ENCODE data around the gene XPOT. TPM values are rescaled to one million over a fixed set of nuclear protein-coding genes. Genes with fewer than 3 reads are reported as not detected.
"Not testable (repeated sequence)": the region's sequence is repeated elsewhere in the genome, so short reads cannot be mapped to it uniquely, and the experiment has no call there.

The XPOT gene, protein sequence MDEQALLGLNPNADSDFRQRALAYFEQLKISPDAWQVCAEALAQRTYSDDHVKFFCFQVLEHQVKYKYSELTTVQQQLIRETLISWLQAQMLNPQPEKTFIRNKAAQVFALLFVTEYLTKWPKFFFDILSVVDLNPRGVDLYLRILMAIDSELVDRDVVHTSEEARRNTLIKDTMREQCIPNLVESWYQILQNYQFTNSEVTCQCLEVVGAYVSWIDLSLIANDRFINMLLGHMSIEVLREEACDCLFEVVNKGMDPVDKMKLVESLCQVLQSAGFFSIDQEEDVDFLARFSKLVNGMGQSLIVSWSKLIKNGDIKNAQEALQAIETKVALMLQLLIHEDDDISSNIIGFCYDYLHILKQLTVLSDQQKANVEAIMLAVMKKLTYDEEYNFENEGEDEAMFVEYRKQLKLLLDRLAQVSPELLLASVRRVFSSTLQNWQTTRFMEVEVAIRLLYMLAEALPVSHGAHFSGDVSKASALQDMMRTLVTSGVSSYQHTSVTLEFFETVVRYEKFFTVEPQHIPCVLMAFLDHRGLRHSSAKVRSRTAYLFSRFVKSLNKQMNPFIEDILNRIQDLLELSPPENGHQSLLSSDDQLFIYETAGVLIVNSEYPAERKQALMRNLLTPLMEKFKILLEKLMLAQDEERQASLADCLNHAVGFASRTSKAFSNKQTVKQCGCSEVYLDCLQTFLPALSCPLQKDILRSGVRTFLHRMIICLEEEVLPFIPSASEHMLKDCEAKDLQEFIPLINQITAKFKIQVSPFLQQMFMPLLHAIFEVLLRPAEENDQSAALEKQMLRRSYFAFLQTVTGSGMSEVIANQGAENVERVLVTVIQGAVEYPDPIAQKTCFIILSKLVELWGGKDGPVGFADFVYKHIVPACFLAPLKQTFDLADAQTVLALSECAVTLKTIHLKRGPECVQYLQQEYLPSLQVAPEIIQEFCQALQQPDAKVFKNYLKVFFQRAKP
- total RNA-seq (2014; rRNA removed; shearing (Covaris generic)): 148 and 154 TPM in 2 replicates
- polyA plus RNA-seq (2016; fragmentation: Nextera tagmentation; extraction: Ambion mirVana): 118 and 120 TPM in 2 replicates

DNA sequence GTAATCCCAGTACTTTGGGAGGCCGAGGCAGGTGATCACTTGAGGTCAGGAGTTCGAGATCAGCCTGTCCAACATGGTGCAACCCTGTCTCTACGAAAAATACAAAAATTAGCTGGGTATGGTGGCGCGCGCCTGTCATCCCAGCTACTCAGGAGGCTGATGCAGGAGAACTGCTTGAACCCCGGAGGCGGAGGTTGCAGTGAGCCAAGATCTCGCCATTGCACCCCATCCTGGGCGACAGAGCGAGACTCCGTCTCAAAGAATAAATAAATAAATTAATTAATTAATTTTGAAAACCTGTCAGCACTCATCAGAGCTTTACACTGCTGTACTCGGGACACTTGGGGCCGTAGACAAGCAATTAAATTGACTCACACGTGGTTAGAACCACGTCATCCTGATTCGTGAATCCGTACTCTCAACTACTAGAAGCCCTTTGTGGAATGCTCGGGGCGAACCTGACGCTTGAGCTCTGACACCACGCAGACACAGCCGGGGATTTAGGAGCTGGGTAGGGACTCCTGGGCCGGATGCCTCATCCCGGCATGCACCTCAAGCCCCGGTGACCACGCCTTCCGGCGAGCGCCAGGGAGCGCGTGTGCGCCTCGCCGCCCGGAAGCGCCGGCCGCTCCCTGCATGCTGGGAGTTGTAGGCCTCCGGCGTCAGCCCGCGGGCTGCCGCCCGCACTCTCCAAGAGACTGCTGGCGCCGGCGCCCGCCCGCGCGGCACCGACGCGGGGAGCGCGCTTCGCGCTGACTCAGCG, at the start of gene XPOT:
XPOT (plus strand) TSS at position 686 of the 763 bp plus-strand sequence. CDS start 5,644 bp downstream, outside the sequence.
- peaks cover 40% of the 10 kb centered on the region for H3K79me2 ChIP-seq (ENCODE audit: insufficient read depth)
- H2AFZ ChIP-seq: peak within 1 kb of the TSS; percentile 60
- H3K36me3 ChIP-seq (ENCODE audit: low read depth): no peaks in the 10 kb centered on the region
- no peaks in the 10 kb centered on the region for H3K9me3 ChIP-seq (ENCODE audit: low read depth)
- in situ Hi-C loops (cut with MboI): no loop called here
- no peaks in the 10 kb centered on the region for H3K27me3 ChIP-seq (replicated peaks; ENCODE audit: insufficient read depth)
- peak within 1 kb of the TSS; percentile 79 for H3K4me2 ChIP-seq (ENCODE audit: unreplicated experiment)
- peaks cover 29% of the 10 kb centered on the region for H3K4me1 ChIP-seq (ENCODE audit: insufficient read depth)
- no peak for TF ChIP-seq EZH2phosphoT487 (IDR thresholded peaks at IDR 0.05; ENCODE audit: insufficient read depth, low read depth)
- TF ChIP-seq EZH2 (IDR thresholded peaks at IDR 0.05; ENCODE audit: insufficient read depth, poor library complexity, severe bottlenecking): no peak
- DNase-seq: peak; percentile 98
- peak within 1 kb of the TSS; percentile 100 for H3K9ac ChIP-seq
- peaks cover 34% of the 10 kb centered on the region for H3F3A ChIP-seq (ENCODE audit: insufficient read depth)
- peak within 1 kb of the TSS; percentile 95 for H3K4me3 ChIP-seq
- H3K9me2 ChIP-seq (ENCODE audit: insufficient read depth): no peaks in the 10 kb centered on the region
- no peaks in the 10 kb centered on the region for H4K20me1 ChIP-seq (ENCODE audit: insufficient read depth)
- peak within 1 kb of the TSS; percentile 100 for H3K27ac ChIP-seq
- 13 to 14% methylated on average over 45 of the region's 60 CpGs for whole genome bisulfite sequencing, 2 experiments (ENCODE audit: low coverage in 1 of 2, low lambda C conversion rate in 2 of 2, missing lambda C conversion rate in 2 of 2)

DNA sequence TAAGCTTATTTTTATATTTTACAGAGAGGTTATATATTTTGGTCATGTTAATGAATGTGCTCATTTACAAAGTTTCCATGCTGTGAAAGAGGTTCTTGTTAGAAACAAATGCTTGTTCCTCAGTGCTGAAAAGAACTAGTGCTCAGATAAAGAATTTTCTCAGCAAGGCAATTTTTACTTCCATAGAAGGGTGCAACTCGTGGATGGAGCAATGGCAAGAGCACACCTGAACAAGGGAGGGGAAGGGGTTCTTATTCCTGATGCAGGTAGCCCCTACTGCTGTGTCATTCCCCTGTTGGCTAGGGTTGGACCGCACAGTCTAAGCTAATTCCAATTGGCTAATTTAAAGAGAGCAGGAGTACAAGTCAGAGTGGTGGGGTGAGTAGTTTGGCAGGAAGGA, 48.0 kb upstream of the XPOT start:
- DNase-seq; H3K4me1 ChIP-seq (ENCODE audit: insufficient read depth); in situ Hi-C loops (cut with MboI); H3K4me2 ChIP-seq (ENCODE audit: unreplicated experiment); H3K9me2 ChIP-seq (ENCODE audit: insufficient read depth); H2AFZ ChIP-seq; H4K20me1 ChIP-seq (ENCODE audit: insufficient read depth); H3K27me3 ChIP-seq (replicated peaks; ENCODE audit: insufficient read depth); H3K9ac ChIP-seq; H3F3A ChIP-seq (ENCODE audit: insufficient read depth); H3K9me3 ChIP-seq (ENCODE audit: low read depth); H3K4me3 ChIP-seq; H3K27ac ChIP-seq; H3K79me2 ChIP-seq (ENCODE audit: insufficient read depth); H3K36me3 ChIP-seq (ENCODE audit: low read depth): not testable (repeated sequence)
- WGBS, 2 experiments (ENCODE audit: low coverage in 1 of 2, low lambda C conversion rate in 2 of 2, missing lambda C conversion rate in 2 of 2): 73 to 84% methylated on average over 2 of the region's 2 CpGs

DNA sequence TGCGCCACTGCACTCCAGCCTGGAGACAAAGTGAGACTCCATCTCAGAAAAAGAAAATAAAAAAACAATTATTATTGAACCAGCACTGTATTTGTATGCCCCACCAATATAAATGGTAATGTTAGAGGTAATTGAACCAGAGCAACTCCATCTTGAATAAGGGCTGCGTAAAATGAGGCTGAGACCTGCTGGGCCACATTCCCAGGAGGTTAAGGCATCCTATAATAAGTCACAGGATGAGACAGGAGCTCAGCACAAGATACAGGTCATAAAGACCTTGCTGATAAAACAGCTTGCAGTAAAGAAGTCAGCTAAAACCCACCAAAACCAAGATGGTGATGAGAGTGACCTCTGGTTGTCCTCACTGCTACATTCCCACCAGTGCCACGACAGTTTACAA, 43.0 kb upstream of the XPOT start:
- H4K20me1 ChIP-seq (ENCODE audit: insufficient read depth); H3K4me2 ChIP-seq (ENCODE audit: unreplicated experiment); H3K27ac ChIP-seq; in situ Hi-C loops (cut with MboI); H3K36me3 ChIP-seq (ENCODE audit: low read depth); H3K27me3 ChIP-seq (replicated peaks; ENCODE audit: insufficient read depth); H3K4me1 ChIP-seq (ENCODE audit: insufficient read depth); H3K9me2 ChIP-seq (ENCODE audit: insufficient read depth); DNase-seq; H3K4me3 ChIP-seq; H3F3A ChIP-seq (ENCODE audit: insufficient read depth); H3K9me3 ChIP-seq (ENCODE audit: low read depth); H2AFZ ChIP-seq; H3K9ac ChIP-seq; H3K79me2 ChIP-seq (ENCODE audit: insufficient read depth): not testable (repeated sequence)
- 82 to 90% methylated on average over 3 of the region's 3 CpGs for WGBS, 2 experiments (ENCODE audit: low coverage in 1 of 2, low lambda C conversion rate in 2 of 2, missing lambda C conversion rate in 2 of 2)

DNA sequence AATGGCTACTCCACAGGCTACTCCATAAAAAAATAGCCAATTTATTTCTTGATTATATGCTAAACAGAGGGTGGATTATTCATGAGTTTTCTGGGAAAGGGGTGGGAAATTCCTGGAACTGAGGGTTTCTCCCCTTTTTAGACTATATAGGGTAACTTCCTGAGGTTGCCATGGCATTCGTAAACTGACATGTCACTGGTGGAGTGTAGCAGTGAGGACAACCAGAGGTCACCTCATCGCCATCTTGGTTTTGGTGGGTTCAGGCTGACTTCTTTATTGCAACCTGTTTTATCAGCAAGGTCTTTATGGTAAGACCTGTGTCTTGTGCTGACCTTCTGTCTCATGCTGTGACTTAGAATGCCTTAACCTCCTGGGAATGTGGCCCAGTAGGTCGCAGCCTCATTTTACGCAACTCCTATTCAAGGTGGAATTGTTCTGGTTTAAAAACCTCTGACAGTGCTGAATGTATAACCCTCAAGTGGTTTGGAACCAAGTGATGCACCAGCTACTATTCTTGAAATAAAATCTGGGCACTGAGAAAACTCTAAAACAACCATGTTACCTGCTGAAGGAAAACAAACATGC, 41.4 kb upstream of the XPOT start:
- in situ Hi-C loops (cut with MboI): no loop called here
- TF ChIP-seq EZH2 (IDR thresholded peaks at IDR 0.05; ENCODE audit: insufficient read depth, poor library complexity, severe bottlenecking): no peak
- TF ChIP-seq EZH2phosphoT487 (IDR thresholded peaks at IDR 0.05; ENCODE audit: insufficient read depth, low read depth): no peak

More for the DNA sequence above, 41.4 kb upstream of the XPOT start:
- Histone ChIP-seq H3K4me1 (ENCODE audit: insufficient read depth) (no peaks in the 10 kb centered on the region), H3K36me3 (ENCODE audit: low read depth) (no peaks in the 10 kb centered on the region), H3F3A (ENCODE audit: insufficient read depth) (no peaks in the 10 kb centered on the region), H3K9me2 (ENCODE audit: insufficient read depth) (no peaks in the 10 kb centered on the region), H4K20me1 (ENCODE audit: insufficient read depth) (no peaks in the 10 kb centered on the region), H3K27me3 (replicated peaks; ENCODE audit: insufficient read depth) (no peaks in the 10 kb centered on the region), H3K79me2 (ENCODE audit: insufficient read depth) (no peaks in the 10 kb centered on the region), H3K27ac (no peak overlapping the region), H3K9ac (no peak overlapping the region), H3K9me3 (ENCODE audit: low read depth) (no peaks in the 10 kb centered on the region), H3K4me3 (no peak overlapping the region), H2AFZ (no peak overlapping the region), H3K4me2 (ENCODE audit: unreplicated experiment) (no peak overlapping the region)
- DNase-seq: no peak
- WGBS, 2 experiments (ENCODE audit: low coverage in 1 of 2, low lambda C conversion rate in 2 of 2, missing lambda C conversion rate in 2 of 2): 93 to 99% methylated on average over 4 of the region's 4 CpGs
